ENCODE measurements around the gene BBS9.
"Not testable (repeated sequence)": the region's sequence is repeated elsewhere in the genome, so short reads cannot be mapped to it uniquely, and the experiment has no call there.

Gene BBS9

GRCh38 chr7:33271839-33272371, 142.5 kb downstream of the BBS9 start:
- in situ Hi-C loops (cut with HindIII; ENCODE audit: low sequenced_read_pairs), result not testable (repeated sequence)

DNA sequence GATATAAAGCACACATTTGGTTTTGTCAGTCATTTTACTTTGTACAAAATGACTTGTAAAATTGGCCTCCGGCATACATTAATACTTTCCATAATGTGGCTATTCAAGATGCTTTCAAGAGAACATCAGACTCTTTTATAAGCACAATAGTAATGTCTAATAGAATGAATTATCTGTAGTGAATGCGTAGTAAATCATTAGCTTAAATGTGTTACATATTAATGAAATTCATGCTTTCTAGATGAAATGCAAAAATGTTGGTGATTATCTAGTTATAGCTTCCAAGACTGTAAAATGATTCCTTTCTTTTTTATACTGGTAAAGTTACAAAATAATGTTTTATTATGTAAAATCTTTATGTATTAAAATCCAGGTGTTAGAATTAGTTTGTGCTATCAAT, 144.0 kb downstream of the BBS9 start:
- in situ Hi-C loops (cut with HindIII; ENCODE audit: low sequenced_read_pairs), result no loop called here

DNA sequence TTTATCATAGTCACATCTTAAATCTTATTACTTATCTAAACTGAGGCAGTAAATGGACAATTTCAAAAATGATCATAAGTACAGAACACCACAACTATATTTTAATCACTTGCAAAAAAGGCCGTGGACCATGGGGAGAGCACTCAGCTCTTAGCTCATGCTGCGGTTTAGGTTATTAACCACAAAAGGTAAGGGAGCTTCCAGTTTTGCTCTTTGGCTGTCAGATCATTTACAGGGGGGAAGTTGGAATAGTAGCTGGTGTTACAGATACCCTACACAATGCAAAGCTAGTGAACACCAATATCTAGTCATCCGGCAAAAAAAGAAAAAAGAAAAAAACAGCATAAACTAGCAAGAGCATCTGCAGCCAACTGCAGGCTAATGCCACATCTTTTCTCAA, 147.0 kb downstream of the BBS9 start:
- in situ Hi-C loops (cut with HindIII; ENCODE audit: low sequenced_read_pairs), result no loop called here

DNA sequence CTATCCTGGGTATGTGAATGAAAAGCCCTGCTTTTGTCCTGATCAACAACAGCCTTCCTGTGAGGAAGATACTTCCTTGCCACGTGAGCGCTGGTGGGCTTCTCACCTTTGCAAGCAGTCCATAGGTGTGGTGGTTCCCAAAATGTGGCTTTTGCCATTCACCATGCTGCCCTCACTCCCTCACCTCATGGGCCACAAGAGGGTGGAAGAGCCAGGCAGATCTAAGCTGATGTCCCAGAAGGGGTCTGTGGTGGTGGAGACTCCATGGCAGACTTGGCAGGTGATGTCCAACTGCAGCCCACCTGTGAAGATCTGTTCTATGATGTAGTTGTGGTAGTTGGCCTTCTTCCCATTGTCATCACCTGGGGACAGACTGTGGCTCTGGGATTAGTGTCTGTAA, 147.4 kb downstream of the BBS9 start:
- in situ Hi-C loops (cut with HindIII; ENCODE audit: low sequenced_read_pairs), result no loop called here

DNA sequence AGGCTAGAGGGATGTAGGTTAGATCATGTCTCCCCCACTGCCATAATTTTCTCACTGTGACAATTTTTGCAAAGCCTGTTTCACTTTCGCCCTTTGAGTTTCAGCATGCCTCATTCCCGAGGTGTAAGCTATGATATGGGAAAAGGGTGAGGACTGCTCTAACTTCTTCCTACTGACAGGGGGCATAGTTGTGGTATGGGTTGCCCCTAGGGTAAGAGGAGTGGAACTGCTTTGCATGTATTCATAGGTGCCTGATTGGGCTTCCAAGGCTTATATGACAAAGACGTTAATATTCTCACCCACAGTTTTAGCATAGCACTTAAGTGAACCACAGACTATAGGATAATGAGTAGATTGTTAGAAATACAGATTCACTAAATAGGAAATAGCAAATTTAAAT, 148.7 kb downstream of the BBS9 start:
- in situ Hi-C loops (cut with HindIII; ENCODE audit: low sequenced_read_pairs), result no loop called here

DNA sequence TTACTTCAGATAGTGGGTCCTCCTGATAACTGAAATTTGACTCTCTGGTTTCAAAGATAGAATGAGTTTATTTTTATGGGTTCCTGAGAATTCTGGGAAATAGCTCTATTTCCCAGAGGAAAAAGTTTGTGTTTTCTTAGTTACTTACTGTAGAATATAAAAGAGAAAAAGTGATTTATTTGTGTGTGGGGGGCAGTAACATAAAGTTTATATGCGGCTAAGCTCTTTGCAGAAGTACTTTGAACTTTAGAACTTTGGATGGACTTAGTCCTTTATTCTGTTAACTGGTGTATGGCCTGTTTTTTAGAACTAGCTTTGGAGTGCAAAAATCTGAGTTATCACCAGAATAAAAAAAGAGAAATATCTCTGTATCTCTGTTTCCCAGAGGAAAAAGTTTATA, 157.1 kb downstream of the BBS9 start:
- in situ Hi-C loops (cut with HindIII; ENCODE audit: low sequenced_read_pairs), result no loop called here

- in situ Hi-C loops (cut with HindIII; ENCODE audit: low sequenced_read_pairs), result no loop called here
Measured at GRCh38 chr7:33287738-33288137, 158.4 kb downstream of the BBS9 start.

GRCh38 chr7:33298848-33299247, 169.5 kb downstream of the BBS9 start:
- in situ Hi-C loops (cut with HindIII; ENCODE audit: low sequenced_read_pairs), result no loop called here

DNA sequence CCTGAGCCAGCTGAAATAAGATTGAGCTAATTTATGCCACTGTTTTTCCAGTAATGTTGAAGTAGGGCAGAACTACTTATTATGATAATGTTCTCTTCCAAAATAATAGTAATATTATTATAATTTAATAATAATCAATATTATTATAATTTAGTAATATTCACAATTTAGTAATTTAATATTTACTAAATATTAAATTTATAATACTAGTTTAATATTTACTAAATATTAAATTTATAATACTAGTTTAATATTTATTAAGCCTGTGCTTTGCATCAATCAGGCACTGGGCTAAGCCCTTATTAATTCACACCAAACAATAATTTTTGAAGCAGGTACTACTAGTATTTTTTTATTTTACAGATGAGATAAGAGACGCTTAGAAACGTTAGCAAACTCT, 170.1 kb downstream of the BBS9 start:
- in situ Hi-C loops (cut with HindIII; ENCODE audit: low sequenced_read_pairs), result no loop called here

DNA sequence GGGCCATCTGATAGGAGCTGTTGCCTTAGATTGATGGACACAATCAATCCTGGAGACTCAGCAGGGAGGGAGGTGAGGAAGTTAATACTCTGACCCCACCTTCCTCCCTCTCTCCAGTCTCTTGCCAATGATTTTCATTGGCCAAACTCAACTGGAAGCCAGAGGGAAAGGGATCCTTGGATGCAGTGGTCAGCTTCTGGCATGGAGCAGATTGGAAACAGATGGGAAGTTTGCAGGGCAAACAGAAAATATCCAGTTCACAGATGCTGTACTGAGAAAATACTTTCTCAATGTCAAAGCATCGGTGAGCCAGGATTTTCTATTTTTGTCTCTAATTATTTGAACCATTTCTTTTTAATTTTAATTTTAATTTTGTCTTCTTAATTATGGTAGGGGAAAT, 170.8 kb downstream of the BBS9 start:
- in situ Hi-C loops (cut with HindIII; ENCODE audit: low sequenced_read_pairs), result no loop called here

DNA sequence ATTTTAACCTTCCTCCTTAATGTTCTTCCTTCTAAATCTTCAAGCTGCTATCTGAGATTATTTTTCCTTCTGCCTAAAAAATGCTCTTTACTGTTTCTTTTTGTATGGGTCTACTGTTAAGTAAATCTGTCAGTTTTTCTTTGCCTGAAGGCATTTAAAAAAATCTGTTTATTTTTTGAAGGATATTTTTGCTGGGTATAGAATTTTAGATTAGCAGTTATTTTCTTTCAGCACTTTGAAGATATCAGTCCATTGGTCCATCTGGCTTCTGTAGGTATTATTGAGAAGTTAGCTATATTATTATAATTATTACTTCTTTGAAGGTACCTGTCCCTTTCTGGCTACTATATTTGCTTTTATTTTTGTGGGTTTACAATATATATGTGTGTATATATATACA, 171.4 kb downstream of the BBS9 start:
- in situ Hi-C loops (cut with HindIII; ENCODE audit: low sequenced_read_pairs), result no loop called here

DNA sequence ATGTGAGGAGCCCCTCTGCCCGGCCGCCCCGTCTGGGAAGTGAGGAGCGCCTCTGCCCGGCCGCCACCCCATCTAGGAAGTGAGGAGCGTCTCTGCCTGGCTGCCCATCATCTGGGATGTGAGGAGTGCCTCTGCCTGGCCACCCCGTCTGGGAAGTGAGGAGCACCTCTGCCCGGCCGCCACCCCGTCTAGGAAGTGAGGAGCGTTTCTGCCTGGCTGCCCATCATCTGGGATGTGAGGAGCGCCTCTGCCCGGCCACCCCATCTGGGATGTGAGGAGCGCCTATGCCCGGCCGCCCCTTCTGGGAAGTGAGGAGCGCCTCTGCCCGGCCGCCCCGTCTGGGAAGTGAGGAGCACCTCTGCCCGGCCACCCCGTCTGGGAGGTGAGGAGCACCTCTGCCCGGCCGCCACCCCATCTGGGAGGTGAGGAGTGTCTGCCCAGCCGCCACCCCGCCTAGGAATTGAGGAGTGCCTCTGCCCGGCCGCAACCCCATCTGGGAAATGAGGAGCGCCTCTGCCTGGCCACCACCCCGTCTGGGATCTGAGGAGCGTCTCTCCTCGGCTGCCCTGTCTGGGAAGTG, 174.7 kb downstream of the BBS9 start:
- in situ Hi-C loops (cut with HindIII; ENCODE audit: low sequenced_read_pairs), result not testable (repeated sequence)

- in situ Hi-C loops (cut with HindIII; ENCODE audit: low sequenced_read_pairs), result no loop called here
Measured at GRCh38 chr7:33307205-33307604, 177.8 kb downstream of the BBS9 start.

DNA sequence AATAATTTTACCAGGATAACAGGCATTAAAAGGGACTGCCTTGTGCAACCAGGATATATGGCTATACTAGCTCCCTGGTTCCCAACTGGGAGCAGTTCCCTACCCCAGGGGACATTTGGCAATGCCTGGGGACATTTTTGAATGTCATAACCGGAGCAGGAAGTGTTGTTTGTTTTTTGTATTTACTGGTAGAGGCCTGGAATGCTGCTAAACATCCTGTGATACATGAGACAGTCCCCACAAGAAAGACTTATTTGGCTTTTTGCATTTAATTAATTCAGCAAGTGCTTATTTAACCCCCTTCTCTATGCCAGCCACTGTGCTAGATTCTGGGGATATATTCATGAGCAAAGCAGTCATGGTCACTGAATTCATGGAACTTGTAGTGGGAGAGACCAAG, 181.2 kb downstream of the BBS9 start:
- in situ Hi-C loops (cut with HindIII; ENCODE audit: low sequenced_read_pairs), result no loop called here

DNA sequence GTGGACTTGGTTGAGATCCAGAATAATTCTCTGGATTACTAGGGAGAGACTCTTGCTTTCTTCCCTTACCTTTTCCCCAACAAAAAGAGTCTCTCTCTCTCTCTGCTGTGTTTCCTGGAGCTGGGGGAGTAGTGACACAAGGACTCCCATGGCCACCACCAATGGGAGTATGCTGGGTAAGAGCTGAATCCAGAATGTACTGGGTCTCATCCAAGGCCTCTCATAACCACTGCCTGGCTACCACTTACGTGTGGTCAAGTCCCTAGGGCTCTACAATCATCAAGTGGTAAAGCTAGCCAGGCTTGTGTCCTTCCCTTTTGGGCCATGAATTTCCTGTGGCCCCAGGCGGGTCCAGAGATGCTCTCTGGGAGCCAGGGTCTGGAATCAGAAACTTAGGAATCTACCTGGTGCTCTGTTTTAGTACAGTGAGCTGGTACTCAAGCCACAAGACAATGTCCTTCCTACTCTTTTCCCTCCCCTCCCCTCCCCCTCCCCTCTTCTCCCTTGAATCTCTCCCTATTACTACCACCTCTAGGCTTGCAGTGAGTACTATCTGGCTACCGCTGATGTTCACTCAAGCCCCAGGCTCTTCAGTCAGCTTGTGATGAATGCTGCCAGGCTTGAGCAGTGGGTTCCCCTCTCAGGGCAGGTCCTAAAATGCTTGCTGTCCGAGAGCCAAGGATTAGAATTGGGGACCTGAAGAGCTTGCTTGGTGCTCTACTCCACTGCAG, 196.6 kb downstream of the BBS9 start:
- in situ Hi-C loops (cut with HindIII; ENCODE audit: low sequenced_read_pairs), result no loop called here

- in situ Hi-C loops (cut with HindIII; ENCODE audit: low sequenced_read_pairs), result no loop called here
Measured at GRCh38 chr7:33326485-33326848, 197.1 kb downstream of the BBS9 start.

- in situ Hi-C loops (cut with HindIII; ENCODE audit: low sequenced_read_pairs), result no loop called here
Measured at GRCh38 chr7:33327427-33327826, 198.1 kb downstream of the BBS9 start.

DNA sequence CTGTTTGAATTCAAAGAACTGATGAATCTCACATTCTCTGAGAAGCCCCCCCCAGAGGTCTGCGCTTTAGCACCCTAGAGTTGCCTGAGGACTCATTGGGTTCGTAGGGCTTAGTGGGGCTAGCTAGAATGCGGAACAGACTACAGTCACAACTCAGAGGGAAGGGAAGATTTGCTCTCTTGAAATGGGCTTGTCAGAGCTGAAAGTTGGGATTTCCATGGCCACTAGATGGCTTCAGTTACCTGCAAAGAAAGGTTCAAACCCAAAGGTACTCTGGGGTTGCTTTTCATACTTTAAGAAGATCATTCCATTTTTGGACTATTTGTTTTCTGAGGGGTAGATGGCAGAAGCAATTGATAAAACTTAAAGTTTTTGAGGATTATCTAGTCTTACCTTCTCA, 205.0 kb downstream of the BBS9 start:
- in situ Hi-C loops (cut with HindIII; ENCODE audit: low sequenced_read_pairs), result no loop called here

GRCh38 chr7:33336820-33337219, 207.5 kb downstream of the BBS9 start:
- in situ Hi-C loops (cut with HindIII; ENCODE audit: low sequenced_read_pairs), result no loop called here

DNA sequence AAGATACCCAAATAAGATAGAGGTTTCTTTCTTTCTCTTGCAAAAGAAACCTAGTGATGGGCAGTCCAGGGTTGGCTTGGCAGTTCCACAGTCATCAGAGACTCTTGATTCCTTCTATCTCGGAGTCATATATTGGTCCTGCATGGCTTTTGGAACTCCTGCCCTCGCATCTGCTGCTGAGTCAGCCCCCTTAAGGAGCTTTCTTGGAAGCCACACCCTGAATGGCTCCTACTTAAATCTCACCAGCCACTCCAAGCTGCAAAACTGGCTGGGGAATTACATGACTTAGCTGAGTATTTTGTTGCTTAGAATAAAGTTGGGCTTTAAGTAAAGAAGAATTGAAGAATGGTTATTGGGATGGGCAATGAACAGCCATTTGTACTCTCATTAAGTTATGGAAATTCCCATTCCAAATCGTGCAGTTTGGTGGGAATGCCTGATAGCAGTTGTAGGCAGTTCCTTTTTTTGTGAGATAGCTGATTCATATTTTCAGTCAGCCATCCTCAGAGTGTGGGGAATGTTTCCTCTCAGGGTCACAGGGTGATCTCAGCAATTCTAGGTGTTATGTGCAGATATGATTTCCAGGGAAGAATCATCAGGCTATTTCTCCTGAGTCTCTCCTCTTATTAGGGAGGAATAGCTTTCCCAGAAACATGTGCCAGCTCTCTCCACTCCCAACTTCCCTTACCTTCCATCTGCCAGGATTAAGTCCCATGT, 209.9 kb downstream of the BBS9 start:
- in situ Hi-C loops (cut with HindIII; ENCODE audit: low sequenced_read_pairs), result no loop called here

GRCh38 chr7:33346055-33346454, 216.7 kb downstream of the BBS9 start:
- in situ Hi-C loops (cut with HindIII; ENCODE audit: low sequenced_read_pairs), result no loop called here

- in situ Hi-C loops (cut with HindIII; ENCODE audit: low sequenced_read_pairs), result no loop called here
Measured at GRCh38 chr7:33350577-33350976, 221.2 kb downstream of the BBS9 start.

Measured in DLD1 (cell line).